ENCODE measurements around the gene NPM1.

DNA sequence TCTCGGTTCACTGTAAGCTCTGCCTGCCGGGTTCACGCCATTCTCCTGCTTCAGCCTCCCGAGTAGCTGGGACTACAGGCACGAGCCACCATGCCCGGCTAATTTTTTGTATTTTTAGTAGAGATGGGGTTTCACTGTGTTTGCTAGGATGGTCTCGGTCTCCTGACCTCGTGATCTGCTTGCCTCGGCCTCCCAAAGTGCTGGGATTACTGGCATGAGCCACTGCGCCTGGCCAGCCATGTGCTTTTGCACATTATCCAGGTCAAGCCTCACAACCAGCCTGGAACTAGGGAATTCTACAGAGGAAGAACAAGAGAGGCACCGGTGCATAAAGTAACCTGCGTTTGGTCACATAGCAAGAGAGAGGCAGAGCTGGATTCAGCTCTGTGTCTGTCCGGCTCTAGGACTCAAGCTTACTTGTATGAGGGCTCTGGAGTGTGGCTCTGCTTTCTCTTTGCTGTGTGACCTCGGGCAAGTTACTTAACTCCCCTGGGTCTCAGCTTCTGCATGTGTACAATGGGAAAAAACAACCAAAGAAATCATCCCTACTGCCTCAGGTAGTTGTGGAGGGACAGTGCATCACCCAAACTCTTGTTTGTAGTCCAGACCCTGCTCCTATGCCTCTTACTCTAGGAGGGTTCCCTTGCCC, 38.1 kb downstream of the NPM1 start:
- TF ChIP-seq, protein P1, sequence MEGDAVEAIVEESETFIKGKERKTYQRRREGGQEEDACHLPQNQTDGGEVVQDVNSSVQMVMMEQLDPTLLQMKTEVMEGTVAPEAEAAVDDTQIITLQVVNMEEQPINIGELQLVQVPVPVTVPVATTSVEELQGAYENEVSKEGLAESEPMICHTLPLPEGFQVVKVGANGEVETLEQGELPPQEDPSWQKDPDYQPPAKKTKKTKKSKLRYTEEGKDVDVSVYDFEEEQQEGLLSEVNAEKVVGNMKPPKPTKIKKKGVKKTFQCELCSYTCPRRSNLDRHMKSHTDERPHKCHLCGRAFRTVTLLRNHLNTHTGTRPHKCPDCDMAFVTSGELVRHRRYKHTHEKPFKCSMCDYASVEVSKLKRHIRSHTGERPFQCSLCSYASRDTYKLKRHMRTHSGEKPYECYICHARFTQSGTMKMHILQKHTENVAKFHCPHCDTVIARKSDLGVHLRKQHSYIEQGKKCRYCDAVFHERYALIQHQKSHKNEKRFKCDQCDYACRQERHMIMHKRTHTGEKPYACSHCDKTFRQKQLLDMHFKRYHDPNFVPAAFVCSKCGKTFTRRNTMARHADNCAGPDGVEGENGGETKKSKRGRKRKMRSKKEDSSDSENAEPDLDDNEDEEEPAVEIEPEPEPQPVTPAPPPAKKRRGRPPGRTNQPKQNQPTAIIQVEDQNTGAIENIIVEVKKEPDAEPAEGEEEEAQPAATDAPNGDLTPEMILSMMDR (conservative IDR thresholded peaks at IDR 0.05; ENCODE audit: low read depth, low read length), result no peak
- TF ChIP-seq EZH2 (IDR thresholded peaks at IDR 0.05; ENCODE audit: borderline replicate concordance, low read depth, low read length, poor library complexity, severe bottlenecking), result no peak
